ENCODE results near the gene CALCR.

DNA sequence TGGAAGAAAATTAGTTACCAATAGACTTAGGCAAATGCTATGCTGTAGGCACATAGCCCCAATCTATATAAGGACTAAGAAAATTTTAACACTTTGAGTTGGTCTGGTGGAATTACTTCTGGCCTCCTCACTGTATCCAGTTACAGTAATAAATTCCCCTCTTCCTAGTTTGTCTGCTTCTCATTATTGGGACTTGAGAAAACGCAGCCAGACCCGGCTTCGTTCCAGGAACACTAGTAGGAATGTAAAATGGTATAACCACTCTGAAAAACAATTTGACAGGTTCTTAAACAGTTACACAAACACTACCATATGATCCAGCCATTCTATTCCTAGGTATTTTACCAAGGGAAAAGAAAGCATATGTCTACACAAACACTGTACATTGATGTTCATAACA, 192.2 kb downstream of the CALCR start:
- TF ChIP-seq POLR2A (IDR thresholded peaks at IDR 0.05; ENCODE audit: borderline replicate concordance, extremely low read depth, insufficient read depth, insufficient read length) = no peak
- TF ChIP-seq, protein P1, sequence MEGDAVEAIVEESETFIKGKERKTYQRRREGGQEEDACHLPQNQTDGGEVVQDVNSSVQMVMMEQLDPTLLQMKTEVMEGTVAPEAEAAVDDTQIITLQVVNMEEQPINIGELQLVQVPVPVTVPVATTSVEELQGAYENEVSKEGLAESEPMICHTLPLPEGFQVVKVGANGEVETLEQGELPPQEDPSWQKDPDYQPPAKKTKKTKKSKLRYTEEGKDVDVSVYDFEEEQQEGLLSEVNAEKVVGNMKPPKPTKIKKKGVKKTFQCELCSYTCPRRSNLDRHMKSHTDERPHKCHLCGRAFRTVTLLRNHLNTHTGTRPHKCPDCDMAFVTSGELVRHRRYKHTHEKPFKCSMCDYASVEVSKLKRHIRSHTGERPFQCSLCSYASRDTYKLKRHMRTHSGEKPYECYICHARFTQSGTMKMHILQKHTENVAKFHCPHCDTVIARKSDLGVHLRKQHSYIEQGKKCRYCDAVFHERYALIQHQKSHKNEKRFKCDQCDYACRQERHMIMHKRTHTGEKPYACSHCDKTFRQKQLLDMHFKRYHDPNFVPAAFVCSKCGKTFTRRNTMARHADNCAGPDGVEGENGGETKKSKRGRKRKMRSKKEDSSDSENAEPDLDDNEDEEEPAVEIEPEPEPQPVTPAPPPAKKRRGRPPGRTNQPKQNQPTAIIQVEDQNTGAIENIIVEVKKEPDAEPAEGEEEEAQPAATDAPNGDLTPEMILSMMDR (IDR thresholded peaks at IDR 0.05 in 2 of 3, conservative IDR thresholded peaks at IDR 0.05 in 1 of 3; ENCODE audit: borderline replicate concordance in 1 of 3, insufficient read depth in 1 of 3, low read depth in 2 of 3, low read length in 2 of 3) = no peak
- TF ChIP-seq JUND (IDR thresholded peaks at IDR 0.05) = no peak
- no peak for TF ChIP-seq POLR2AphosphoS5 (IDR thresholded peaks at IDR 0.05; ENCODE audit: low read depth, low read length)
- no peak for TF ChIP-seq ZNF274 (IDR thresholded peaks at IDR 0.05; ENCODE audit: low read depth, low read length)
- TF ChIP-seq, protein P2, sequence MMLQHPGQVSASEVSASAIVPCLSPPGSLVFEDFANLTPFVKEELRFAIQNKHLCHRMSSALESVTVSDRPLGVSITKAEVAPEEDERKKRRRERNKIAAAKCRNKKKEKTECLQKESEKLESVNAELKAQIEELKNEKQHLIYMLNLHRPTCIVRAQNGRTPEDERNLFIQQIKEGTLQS (IDR thresholded peaks at IDR 0.05) = no peak
- TF ChIP-seq EZH2 (IDR thresholded peaks at IDR 0.05) = no peak
- no peak for TF ChIP-seq YY1 (IDR thresholded peaks at IDR 0.05; ENCODE audit: extremely low read depth, insufficient replicate concordance, low read depth, low read length)
- TF ChIP-seq RAD21 (IDR thresholded peaks at IDR 0.05; ENCODE audit: low read depth) = no peak
- TF ChIP-seq SIN3A (IDR thresholded peaks at IDR 0.05; ENCODE audit: low read depth) = no peak
- no peak for TF ChIP-seq SP1 (IDR thresholded peaks at IDR 0.05; ENCODE audit: low read depth)
- no peak for TF ChIP-seq CEBPB (IDR thresholded peaks at IDR 0.05; ENCODE audit: low read depth)
- TF ChIP-seq, protein P3, sequence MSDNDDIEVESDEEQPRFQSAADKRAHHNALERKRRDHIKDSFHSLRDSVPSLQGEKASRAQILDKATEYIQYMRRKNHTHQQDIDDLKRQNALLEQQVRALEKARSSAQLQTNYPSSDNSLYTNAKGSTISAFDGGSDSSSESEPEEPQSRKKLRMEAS (IDR thresholded peaks at IDR 0.05) = no peak
- TF ChIP-seq, protein P4, sequence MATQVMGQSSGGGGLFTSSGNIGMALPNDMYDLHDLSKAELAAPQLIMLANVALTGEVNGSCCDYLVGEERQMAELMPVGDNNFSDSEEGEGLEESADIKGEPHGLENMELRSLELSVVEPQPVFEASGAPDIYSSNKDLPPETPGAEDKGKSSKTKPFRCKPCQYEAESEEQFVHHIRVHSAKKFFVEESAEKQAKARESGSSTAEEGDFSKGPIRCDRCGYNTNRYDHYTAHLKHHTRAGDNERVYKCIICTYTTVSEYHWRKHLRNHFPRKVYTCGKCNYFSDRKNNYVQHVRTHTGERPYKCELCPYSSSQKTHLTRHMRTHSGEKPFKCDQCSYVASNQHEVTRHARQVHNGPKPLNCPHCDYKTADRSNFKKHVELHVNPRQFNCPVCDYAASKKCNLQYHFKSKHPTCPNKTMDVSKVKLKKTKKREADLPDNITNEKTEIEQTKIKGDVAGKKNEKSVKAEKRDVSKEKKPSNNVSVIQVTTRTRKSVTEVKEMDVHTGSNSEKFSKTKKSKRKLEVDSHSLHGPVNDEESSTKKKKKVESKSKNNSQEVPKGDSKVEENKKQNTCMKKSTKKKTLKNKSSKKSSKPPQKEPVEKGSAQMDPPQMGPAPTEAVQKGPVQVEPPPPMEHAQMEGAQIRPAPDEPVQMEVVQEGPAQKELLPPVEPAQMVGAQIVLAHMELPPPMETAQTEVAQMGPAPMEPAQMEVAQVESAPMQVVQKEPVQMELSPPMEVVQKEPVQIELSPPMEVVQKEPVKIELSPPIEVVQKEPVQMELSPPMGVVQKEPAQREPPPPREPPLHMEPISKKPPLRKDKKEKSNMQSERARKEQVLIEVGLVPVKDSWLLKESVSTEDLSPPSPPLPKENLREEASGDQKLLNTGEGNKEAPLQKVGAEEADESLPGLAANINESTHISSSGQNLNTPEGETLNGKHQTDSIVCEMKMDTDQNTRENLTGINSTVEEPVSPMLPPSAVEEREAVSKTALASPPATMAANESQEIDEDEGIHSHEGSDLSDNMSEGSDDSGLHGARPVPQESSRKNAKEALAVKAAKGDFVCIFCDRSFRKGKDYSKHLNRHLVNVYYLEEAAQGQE (IDR thresholded peaks at IDR 0.05; ENCODE audit: low read depth) = no peak
